Activated T-helper 17 cell treated with anti-CD3 and anti-CD28 coated beads, Interleukin-2, amount 50 U/mL, for 72 hours (primary cell): Measurements from ENCODE around the gene WNT9A. TPM values are rescaled to one million over a fixed set of nuclear protein-coding genes. Genes with fewer than 3 reads are reported as not detected.
A peak's percentile ranks its signal among the peaks of the same experiment; 100 is the strongest.

Source experiments
- ATAC-seq: fragments of 150-1000 bp; cut with Tn5 transposase; replicated peaks from 2 replicates; pipeline ENCODE4 v1.10.0; 2021; ENCODE audit warnings: mild to moderate bottlenecking, moderate library complexity
- H3K27ac Mint-ChIP-seq: one replicate; pipeline ENCODE4 v1.8.0; 2022; ENCODE audit warnings: mixed read lengths
- H3K27me3 Mint-ChIP-seq: one replicate; pipeline ENCODE4 v1.8.0; 2022; ENCODE audit warnings: mixed read lengths
- H3K36me3 Mint-ChIP-seq: one replicate; pipeline ENCODE4 v1.8.0; 2022; ENCODE audit warnings: low read depth, mild to moderate bottlenecking, mixed read lengths
- H3K4me1 Mint-ChIP-seq: one replicate; pipeline ENCODE4 v1.8.0; 2022; ENCODE audit warnings: mixed read lengths
- H3K4me3 Mint-ChIP-seq: one replicate; pipeline ENCODE4 v1.8.0; 2022; ENCODE audit warnings: mild to moderate bottlenecking, mixed read lengths
- H3K9me3 Mint-ChIP-seq: one replicate; pipeline ENCODE4 v1.8.0; 2022; ENCODE audit warnings: mixed read lengths
- total RNA-seq, 2 donors: library from RNA; stranded (reverse); gene quantifications; one replicate each; pipeline ENCODE4 v1.2.3, GENCODE V29; 2022

Gene WNT9A
- total RNA-seq, 2 donors from 2014 or later, result 0.09 to 0.24 TPM

DNA sequence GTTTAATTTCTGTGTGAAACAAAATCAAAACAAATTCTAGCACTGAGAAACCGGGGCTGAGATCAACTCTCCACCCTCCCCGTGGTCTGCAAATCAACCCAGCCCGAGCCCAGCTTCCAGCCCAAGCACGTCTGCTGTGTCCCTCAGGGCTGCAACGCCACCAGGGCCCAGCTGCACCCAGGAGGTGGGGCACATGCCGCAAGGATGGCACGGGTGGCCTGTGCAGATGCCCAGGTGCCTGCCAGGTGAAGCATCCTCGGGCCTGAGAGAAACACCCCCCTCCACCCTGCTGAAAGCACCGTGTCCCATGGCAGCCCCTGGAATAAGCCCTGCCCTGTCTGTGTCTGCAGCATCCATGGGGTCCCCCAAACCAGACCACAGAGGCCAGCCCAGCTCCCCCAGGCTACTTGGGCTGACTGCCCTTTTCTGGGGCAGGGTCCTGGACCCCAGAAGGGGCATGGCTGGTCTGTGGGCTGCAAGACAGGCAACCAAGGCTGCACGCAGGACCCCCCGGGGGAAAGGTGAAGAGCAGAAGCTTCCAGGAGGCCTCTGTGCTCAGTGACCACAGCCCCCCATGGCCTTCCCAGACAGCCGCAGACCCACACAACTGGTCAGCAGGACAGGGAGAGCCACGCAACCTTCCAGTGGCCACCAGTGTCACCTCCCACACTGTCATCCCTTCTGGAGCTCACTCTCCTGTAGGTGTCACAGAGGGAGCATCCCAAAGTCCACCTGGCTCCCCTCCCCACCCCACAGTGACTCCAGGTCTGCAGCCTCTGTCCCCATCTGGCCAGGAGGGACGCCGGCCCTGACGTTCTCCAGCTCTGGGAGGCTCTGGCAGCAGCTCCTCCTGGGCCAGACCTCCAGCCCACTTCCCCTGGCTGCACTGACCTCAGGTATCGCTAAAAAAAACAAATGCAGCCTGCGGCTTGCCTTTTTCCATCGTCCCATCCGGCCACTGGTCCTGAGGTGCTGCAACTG, 7.7 kb downstream of the WNT9A start:
- H3K36me3 Mint-ChIP-seq, result peaks cover 2% of the 10 kb centered on the region
- no peak for ATAC-seq
- H3K4me1 Mint-ChIP-seq, result peaks cover 11% of the 10 kb centered on the region
- no peaks in the 10 kb centered on the region for H3K27me3 Mint-ChIP-seq
- no peak overlapping the region for H3K27ac Mint-ChIP-seq
- H3K9me3 Mint-ChIP-seq, result peaks cover 6% of the 10 kb centered on the region
- no peak overlapping the region for H3K4me3 Mint-ChIP-seq

DNA sequence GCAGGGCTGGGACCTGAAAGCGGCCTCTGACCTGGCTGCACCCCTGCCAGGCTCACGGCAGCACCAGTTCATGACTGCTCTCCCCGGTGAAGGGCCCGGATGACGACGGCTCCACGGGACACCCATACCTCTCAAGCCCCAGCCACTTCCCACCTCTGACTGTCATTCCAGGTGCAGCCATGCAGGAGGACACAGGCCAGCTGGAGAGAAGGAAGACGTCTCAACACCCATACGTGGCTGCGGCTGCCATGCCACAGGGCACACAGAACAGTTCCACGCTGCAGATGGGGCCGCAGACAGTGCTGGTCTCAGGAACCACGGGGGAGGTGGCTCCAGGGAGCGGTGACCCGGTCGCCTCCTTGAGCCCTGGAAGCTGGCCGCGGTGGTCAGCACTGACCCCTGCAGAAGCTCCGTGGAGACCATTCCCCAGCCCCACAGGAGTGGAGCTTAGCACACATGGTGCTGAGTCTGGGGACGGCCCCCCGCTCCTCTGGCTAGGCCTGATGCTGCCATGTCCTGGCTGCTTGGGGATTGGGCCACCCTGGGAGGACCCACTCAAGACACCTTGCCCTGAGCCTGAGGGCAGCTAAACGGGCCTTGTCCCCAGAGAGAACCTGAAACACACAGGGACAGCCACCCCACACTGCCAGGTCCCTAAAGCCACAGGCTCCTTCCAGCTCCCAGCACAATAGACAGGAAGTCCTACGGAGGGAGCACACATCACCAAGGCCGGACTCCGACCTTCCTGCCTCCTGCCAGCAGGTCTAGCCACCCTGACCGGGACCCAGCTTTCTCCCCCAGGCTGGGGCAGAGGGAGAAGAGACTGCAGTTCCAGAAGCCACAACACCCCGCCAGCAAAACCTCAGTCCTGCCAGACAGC, 8.6 kb downstream of the WNT9A start:
- ATAC-seq, result no peak
- Mint-ChIP-seq H3K4me1 (peaks cover 20% of the 10 kb centered on the region), H3K9me3 (peaks cover 11% of the 10 kb centered on the region), H3K27ac (no peak overlapping the region), H3K4me3 (no peak overlapping the region), H3K36me3 (peaks cover 11% of the 10 kb centered on the region), H3K27me3 (no peaks in the 10 kb centered on the region)

- H3K36me3 Mint-ChIP-seq, result peaks cover 11% of the 10 kb centered on the region
- peaks cover 11% of the 10 kb centered on the region for H3K9me3 Mint-ChIP-seq
- no peak for ATAC-seq
- no peak overlapping the region for H3K27ac Mint-ChIP-seq
- H3K4me3 Mint-ChIP-seq, result no peak overlapping the region
- peaks cover 20% of the 10 kb centered on the region for H3K4me1 Mint-ChIP-seq
- H3K27me3 Mint-ChIP-seq, result no peaks in the 10 kb centered on the region
Observed at GRCh38 chr1:227938276-227938675, 9.5 kb downstream of the WNT9A start.

GRCh38 chr1:227937838-227938145, 9.9 kb downstream of the WNT9A start:
- Mint-ChIP-seq H3K36me3 (peaks cover 11% of the 10 kb centered on the region), H3K4me1 (peaks cover 20% of the 10 kb centered on the region), H3K9me3 (peaks cover 11% of the 10 kb centered on the region), H3K27me3 (no peaks in the 10 kb centered on the region), H3K4me3 (no peak overlapping the region), H3K27ac (no peak overlapping the region)
- no peak for ATAC-seq

- Mint-ChIP-seq H3K27me3 (no peaks in the 10 kb centered on the region), H3K4me3 (no peak overlapping the region), H3K27ac (peak overlapping the region; percentile 81), H3K36me3 (peaks cover 11% of the 10 kb centered on the region), H3K9me3 (peaks cover 11% of the 10 kb centered on the region), H3K4me1 (peaks cover 24% of the 10 kb centered on the region)
- no peak for ATAC-seq
Observed at GRCh38 chr1:227937031-227937837, 10.5 kb downstream of the WNT9A start.

GRCh38 chr1:227935826-227936225, 11.9 kb downstream of the WNT9A start:
- Mint-ChIP-seq H3K27ac (peak overlapping the region; percentile 86), H3K4me1 (peaks cover 31% of the 10 kb centered on the region), H3K36me3 (peaks cover 11% of the 10 kb centered on the region), H3K4me3 (no peak overlapping the region), H3K9me3 (peaks cover 11% of the 10 kb centered on the region), H3K27me3 (no peaks in the 10 kb centered on the region)
- ATAC-seq, result no peak

DNA sequence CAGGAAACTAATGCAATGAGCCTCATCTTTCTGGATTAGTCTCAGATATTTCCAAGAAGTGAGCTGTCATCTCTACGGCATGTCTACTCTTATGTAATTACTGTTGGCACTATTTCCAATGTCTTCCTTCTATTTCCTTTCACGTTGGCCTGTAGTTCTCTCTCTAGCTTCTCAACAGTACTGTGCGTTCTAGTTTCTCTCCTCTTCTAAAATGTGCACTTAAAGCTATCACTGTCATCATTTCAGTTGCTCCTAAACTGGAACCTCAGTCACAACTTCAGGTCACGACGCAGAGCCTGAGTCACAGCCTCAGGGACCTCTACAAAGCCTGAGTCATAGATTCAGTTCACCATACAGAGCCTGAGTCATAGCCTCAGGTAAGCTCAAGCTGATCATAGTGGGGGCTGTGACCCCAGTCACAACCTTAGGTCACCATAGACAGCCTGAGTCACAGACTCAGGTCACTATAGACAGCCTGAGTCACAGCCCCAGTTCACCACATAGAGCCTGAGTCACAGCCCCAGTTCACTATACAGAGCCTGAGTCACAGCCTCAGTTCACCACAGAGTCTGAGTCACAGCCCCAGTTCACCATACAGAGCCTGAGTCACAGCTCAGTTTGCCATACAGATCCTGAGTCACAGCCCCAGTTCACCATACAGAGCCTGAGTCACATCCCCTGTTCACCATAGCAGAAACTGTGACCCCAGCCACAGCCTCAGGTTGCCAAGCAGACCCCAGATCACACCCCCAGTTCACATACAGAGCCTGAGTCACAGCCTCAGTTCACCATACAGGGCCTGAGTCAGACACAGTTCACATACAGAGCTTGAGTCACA, 13.0 kb downstream of the WNT9A start:
- Mint-ChIP-seq H3K27ac (peak overlapping the region; percentile 86), H3K4me1 (peaks cover 31% of the 10 kb centered on the region), H3K9me3 (peaks cover 11% of the 10 kb centered on the region), H3K36me3 (peaks cover 11% of the 10 kb centered on the region), H3K4me3 (peak overlapping the region; percentile 45), H3K27me3 (no peaks in the 10 kb centered on the region)
- peak; percentile 91 for ATAC-seq

- Mint-ChIP-seq H3K4me1 (peaks cover 19% of the 10 kb centered on the region), H3K27me3 (no peaks in the 10 kb centered on the region), H3K4me3 (no peak overlapping the region), H3K27ac (no peak overlapping the region), H3K36me3 (peaks cover 7% of the 10 kb centered on the region), H3K9me3 (peaks cover 6% of the 10 kb centered on the region)
- no peak for ATAC-seq
Observed at GRCh38 chr1:227929751-227930472, 17.8 kb downstream of the WNT9A start.

- no peaks in the 10 kb centered on the region for H3K9me3 Mint-ChIP-seq
- ATAC-seq, result no peak
- peaks cover 11% of the 10 kb centered on the region for H3K4me1 Mint-ChIP-seq
Observed at GRCh38 chr1:227928811-227929375, 18.8 kb downstream of the WNT9A start.

DNA sequence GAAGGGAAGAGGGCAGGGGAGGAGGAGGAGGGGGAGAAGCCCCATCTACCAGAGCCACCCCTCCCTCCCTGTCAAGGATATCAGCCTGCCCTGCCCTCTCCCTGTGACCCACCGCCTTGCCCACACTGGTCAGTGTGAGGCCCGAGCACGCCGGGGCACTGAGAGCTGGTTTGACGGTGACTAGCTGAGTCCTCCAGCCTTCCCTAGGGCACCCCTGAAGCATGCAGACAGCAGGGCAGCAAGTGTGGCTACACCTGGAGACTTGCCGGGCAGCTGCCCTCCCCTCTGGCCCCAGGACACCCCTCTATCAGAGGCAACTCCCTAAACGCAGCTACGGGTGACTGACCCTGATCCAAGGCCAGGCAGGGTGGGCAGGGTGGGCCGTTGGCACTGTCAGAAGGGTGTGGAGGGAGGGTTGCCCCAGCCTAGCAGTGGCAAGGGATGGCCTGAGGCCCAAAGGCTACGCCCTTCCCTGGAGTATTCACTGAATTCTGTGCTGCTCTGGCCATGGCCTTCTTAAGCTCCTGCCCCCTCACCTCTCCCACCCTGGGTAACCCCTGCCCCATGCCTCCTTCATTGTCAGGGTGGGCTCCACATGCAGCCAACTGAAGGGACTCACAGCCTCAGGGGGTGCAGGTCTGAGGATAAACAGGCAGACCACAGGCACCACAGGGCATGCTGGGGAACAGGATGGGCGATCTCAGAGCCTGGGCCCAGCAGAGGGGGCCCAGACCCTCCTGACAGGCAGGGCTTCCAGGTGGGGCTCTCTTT, 19.6 kb downstream of the WNT9A start:
- no peak for ATAC-seq
- no peak overlapping the region for H3K27ac Mint-ChIP-seq
- no peak overlapping the region for H3K4me3 Mint-ChIP-seq
- peaks cover 11% of the 10 kb centered on the region for H3K4me1 Mint-ChIP-seq
- H3K36me3 Mint-ChIP-seq, result no peaks in the 10 kb centered on the region
- no peaks in the 10 kb centered on the region for H3K9me3 Mint-ChIP-seq
- H3K27me3 Mint-ChIP-seq, result no peaks in the 10 kb centered on the region

More at GRCh38 chr1:227928811-227929375, 18.8 kb downstream of the WNT9A start:
- no peaks in the 10 kb centered on the region for H3K27me3 Mint-ChIP-seq
- H3K36me3 Mint-ChIP-seq, result no peaks in the 10 kb centered on the region
- no peak overlapping the region for H3K27ac Mint-ChIP-seq
- H3K4me3 Mint-ChIP-seq, result no peak overlapping the region

DNA sequence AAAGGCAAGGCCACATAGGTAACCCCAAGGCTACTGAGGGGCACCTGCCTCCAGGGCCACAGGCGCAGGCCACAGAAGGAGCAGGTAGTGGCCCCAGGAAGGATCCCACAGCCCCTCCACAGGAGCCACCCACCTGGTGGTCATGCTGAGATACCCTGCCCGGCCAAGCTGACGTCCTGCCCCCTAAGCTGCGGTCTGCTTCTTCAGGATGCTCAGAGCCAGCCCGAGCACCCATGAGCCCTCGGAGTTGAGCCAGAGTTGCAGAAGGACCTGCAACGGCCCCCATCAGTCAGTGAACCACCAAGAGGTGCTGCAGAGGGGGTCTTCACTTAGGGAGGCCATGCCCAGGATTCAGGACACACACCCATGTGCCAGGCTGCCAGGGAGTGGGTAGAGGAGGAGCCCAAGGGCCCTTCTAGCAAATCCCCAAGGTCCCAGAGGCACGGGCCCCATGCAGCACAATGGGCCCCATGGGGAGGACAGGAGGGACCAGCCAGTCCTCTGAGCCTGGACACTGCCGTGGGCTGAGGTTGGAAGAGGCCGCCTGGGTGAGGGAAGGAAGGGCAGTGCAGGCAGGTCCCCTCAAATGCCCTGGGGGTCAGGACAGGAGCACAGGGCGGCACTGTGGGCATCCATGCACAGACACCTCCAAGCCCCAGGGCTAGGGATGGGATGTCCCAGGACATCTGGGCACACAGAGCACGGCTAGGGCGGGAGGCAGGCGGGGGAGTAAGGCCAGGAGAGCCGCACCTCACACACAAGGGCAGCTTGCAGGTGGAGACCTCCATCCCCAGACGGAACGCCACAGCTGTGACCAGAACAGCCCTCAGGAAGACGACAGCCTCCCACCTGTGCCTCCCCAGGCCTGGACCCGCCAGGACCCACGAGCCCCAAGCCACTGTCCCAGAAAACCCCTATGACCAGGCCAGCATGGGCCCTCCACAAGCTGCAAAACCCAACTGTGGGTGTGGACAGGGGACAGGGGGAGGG, 20.5 kb downstream of the WNT9A start:
- Mint-ChIP-seq H3K36me3 (no peaks in the 10 kb centered on the region), H3K27ac (no peak overlapping the region), H3K9me3 (no peaks in the 10 kb centered on the region), H3K4me3 (no peak overlapping the region), H3K27me3 (no peaks in the 10 kb centered on the region), H3K4me1 (peaks cover 7% of the 10 kb centered on the region)
- no peak for ATAC-seq
